IPS-18c (cell line): ENCODE data around the gene FNTB.

ENCODE experiments used
- H3K4me3 ChIP-seq: 2 replicates; pipeline ENCODE4 v1.7.0; 2013; ENCODE audit warnings: low read depth, mild to moderate bottlenecking, low read length, moderate library complexity; ENCODE audit not compliant: insufficient read depth
- H3K9me3 ChIP-seq: one replicate; pipeline ENCODE4 v1.6.1; 2013; ENCODE audit warnings: mild to moderate bottlenecking, low read length, moderate library complexity; ENCODE audit not compliant: control insufficient read depth, insufficient read depth

FNTB gene

GRCh38 chr14:65057695-65058094 lies 71.0 kb downstream of the FNTB start:
- Histone ChIP-seq H3K9me3 (no peaks in the 10 kb centered on the region), H3K4me3 (no peak overlapping the region)

GRCh38 chr14:65062096-65063075 lies 75.7 kb downstream of the FNTB start:
- no peak overlapping the region for H3K4me3 ChIP-seq
- H3K9me3 ChIP-seq, result no peaks in the 10 kb centered on the region

GRCh38 chr14:65065719-65066118 lies 79.0 kb downstream of the FNTB start:
- no peaks in the 10 kb centered on the region for H3K9me3 ChIP-seq
- no peak overlapping the region for H3K4me3 ChIP-seq

GRCh38 chr14:65069874-65070413 lies 83.2 kb downstream of the FNTB start:
- H3K9me3 ChIP-seq, result no peaks in the 10 kb centered on the region
- no peak overlapping the region for H3K4me3 ChIP-seq

GRCh38 chr14:65070471-65070976 lies 83.8 kb downstream of the FNTB start:
- Histone ChIP-seq H3K4me3 (no peak overlapping the region), H3K9me3 (no peaks in the 10 kb centered on the region)

- Histone ChIP-seq H3K4me3 (no peak overlapping the region), H3K9me3 (no peaks in the 10 kb centered on the region)
Measured at GRCh38 chr14:65071544-65071943, 84.8 kb downstream of the FNTB start.

- H3K9me3 ChIP-seq, result no peaks in the 10 kb centered on the region
- no peak overlapping the region for H3K4me3 ChIP-seq
Measured at GRCh38 chr14:65072256-65072655, 85.6 kb downstream of the FNTB start.

- H3K4me3 ChIP-seq, result no peak overlapping the region
Measured at GRCh38 chr14:65072937-65073336, 86.2 kb downstream of the FNTB start.

GRCh38 chr14:65073605-65074201 lies 87.0 kb downstream of the FNTB start:
- no peak overlapping the region for H3K4me3 ChIP-seq
- H3K9me3 ChIP-seq, result no peaks in the 10 kb centered on the region

More at GRCh38 chr14:65072937-65073336, 86.2 kb downstream of the FNTB start:
- H3K9me3 ChIP-seq, result no peaks in the 10 kb centered on the region

GRCh38 chr14:65074449-65075150 lies 87.9 kb downstream of the FNTB start:
- no peaks in the 10 kb centered on the region for H3K9me3 ChIP-seq
- no peak overlapping the region for H3K4me3 ChIP-seq

- Histone ChIP-seq H3K9me3 (no peaks in the 10 kb centered on the region), H3K4me3 (no peak overlapping the region)
Measured at GRCh38 chr14:65075628-65076325, 89.1 kb downstream of the FNTB start.

GRCh38 chr14:65077318-65077717 lies 90.6 kb downstream of the FNTB start:
- Histone ChIP-seq H3K4me3 (no peak overlapping the region), H3K9me3 (no peaks in the 10 kb centered on the region)

GRCh38 chr14:65079201-65079600 lies 92.5 kb downstream of the FNTB start:
- no peaks in the 10 kb centered on the region for H3K9me3 ChIP-seq
- no peak overlapping the region for H3K4me3 ChIP-seq

GRCh38 chr14:65079768-65080167 lies 93.1 kb downstream of the FNTB start:
- no peak overlapping the region for H3K4me3 ChIP-seq
- H3K9me3 ChIP-seq, result no peaks in the 10 kb centered on the region

- no peak overlapping the region for H3K4me3 ChIP-seq
- peaks cover 5% of the 10 kb centered on the region for H3K9me3 ChIP-seq
Measured at GRCh38 chr14:65080960-65081747, 94.5 kb downstream of the FNTB start.

- peaks cover 11% of the 10 kb centered on the region for H3K9me3 ChIP-seq
- no peak overlapping the region for H3K4me3 ChIP-seq
Measured at GRCh38 chr14:65082930-65083329, 96.2 kb downstream of the FNTB start.
